ENCODE measurements around the gene COL5A1. TPM values are rescaled to one million over a fixed set of nuclear protein-coding genes. Genes with fewer than 3 reads are reported as not detected.

COL5A1 gene
- total and polyA plus RNA-seq, 4 donors: 12.2 to 169 (median 65.4) TPM

GRCh38 chr9:134891713-134892112 is 250.1 kb downstream of the COL5A1 start:
- H3K27ac ChIP-seq (ENCODE audit: low read depth in 1 of 2, low read length in 1 of 2): no peak overlapping the region
- 73 to 75% methylated on average over 5 of the region's 5 CpGs for WGBS, 2 donors
- no peaks in the 10 kb centered on the region for H3K36me3 ChIP-seq (ENCODE audit: control insufficient read depth in 4 of 4, insufficient read depth in 4 of 4, low read length in 4 of 4)
- no peak for DNase-seq
- TF ChIP-seq CTCF (IDR thresholded peaks at IDR 0.05; ENCODE audit: control extremely low read depth, extremely low read depth): no peak
- H3K9ac ChIP-seq (ENCODE audit: insufficient read depth in 1 of 2, low read length in 2 of 2): no peak overlapping the region
- no peaks in the 10 kb centered on the region for H3K27me3 ChIP-seq (ENCODE audit: control insufficient read depth in 3 of 3, insufficient read depth in 3 of 3, low read length in 2 of 3)
- no peak overlapping the region for H3K4me3 ChIP-seq
- peaks cover 0 to 17% (median 5%) of the 10 kb centered on the region in 5 donors for H3K4me1 ChIP-seq (ENCODE audit: control insufficient read depth in 5 of 5, insufficient read depth in 5 of 5, low read length in 5 of 5)
- ATAC-seq (ENCODE audit: insufficient read depth, low FRiP score): no peak
- H3K9me3 ChIP-seq (ENCODE audit: control insufficient read depth in 4 of 4, insufficient read depth in 3 of 4, low read length in 3 of 4): peaks cover 0 to 4% (median 0%) of the 10 kb centered on the region in 4 donors

- Histone ChIP-seq H3K9ac (ENCODE audit: insufficient read depth in 1 of 2, low read length in 2 of 2) (no peak overlapping the region), H3K27me3 (ENCODE audit: control insufficient read depth in 3 of 3, insufficient read depth in 3 of 3, low read length in 2 of 3) (no peaks in the 10 kb centered on the region), H3K9me3 (ENCODE audit: control insufficient read depth in 4 of 4, insufficient read depth in 3 of 4, low read length in 3 of 4) (peaks cover 0 to 4% (median 0%) of the 10 kb centered on the region in 4 donors), H3K27ac (ENCODE audit: low read depth in 1 of 2, low read length in 1 of 2) (no peak overlapping the region), H3K36me3 (ENCODE audit: control insufficient read depth in 4 of 4, insufficient read depth in 4 of 4, low read length in 4 of 4) (no peaks in the 10 kb centered on the region), H3K4me3 (no peak overlapping the region), H3K4me1 (ENCODE audit: control insufficient read depth in 5 of 5, insufficient read depth in 5 of 5, low read length in 5 of 5) (peaks cover 0 to 22% (median 5%) of the 10 kb centered on the region in 5 donors)
- ATAC-seq (ENCODE audit: insufficient read depth, low FRiP score) (no peak), DNase-seq (no peak)
- TF ChIP-seq CTCF (IDR thresholded peaks at IDR 0.05; ENCODE audit: control extremely low read depth, extremely low read depth): no peak
- WGBS, 2 donors: 89 to 94% methylated on average over 6 of the region's 6 CpGs
Observed at GRCh38 chr9:134892221-134892620, 250.6 kb downstream of the COL5A1 start.

- 92% methylated on average over 7 of the region's 7 CpGs for WGBS, 2 donors
- DNase-seq: no peak
Observed at GRCh38 chr9:134892820-134893420, 251.3 kb downstream of the COL5A1 start.

More at GRCh38 chr9:134892820-134893420, 251.3 kb downstream of the COL5A1 start:
- peaks cover 0 to 26% (median 9%) of the 10 kb centered on the region in 5 donors for H3K4me1 ChIP-seq (ENCODE audit: control insufficient read depth in 5 of 5, insufficient read depth in 5 of 5, low read length in 5 of 5)
- no peak overlapping the region for H3K27ac ChIP-seq (ENCODE audit: low read depth in 1 of 2, low read length in 1 of 2)
- H3K27me3 ChIP-seq (ENCODE audit: control insufficient read depth in 3 of 3, insufficient read depth in 3 of 3, low read length in 2 of 3): no peaks in the 10 kb centered on the region
- ATAC-seq (ENCODE audit: insufficient read depth, low FRiP score): no peak
- no peak overlapping the region for H3K9ac ChIP-seq (ENCODE audit: insufficient read depth in 1 of 2, low read length in 2 of 2)
- peaks cover 0 to 4% (median 0%) of the 10 kb centered on the region in 4 donors for H3K9me3 ChIP-seq (ENCODE audit: control insufficient read depth in 4 of 4, insufficient read depth in 3 of 4, low read length in 3 of 4)
- H3K36me3 ChIP-seq (ENCODE audit: control insufficient read depth in 4 of 4, insufficient read depth in 4 of 4, low read length in 4 of 4): no peaks in the 10 kb centered on the region
- no peak overlapping the region for H3K4me3 ChIP-seq
- no peak for TF ChIP-seq CTCF (IDR thresholded peaks at IDR 0.05; ENCODE audit: control extremely low read depth, extremely low read depth)

Small RNAs within 50 kb of the gene (small RNA-seq; reads per million reads assigned to genes)
- gene AL603650.1 (ENCODE audit: low replicate concordance) (not detected), gene MIR3689A (ENCODE audit: low replicate concordance) (not detected), gene MIR3689B (ENCODE audit: low replicate concordance) (not detected), gene MIR3689C (ENCODE audit: low replicate concordance) (not detected), gene MIR3689D1 (ENCODE audit: low replicate concordance) (not detected), gene MIR3689D2 (ENCODE audit: low replicate concordance) (not detected), gene MIR3689E (ENCODE audit: low replicate concordance) (not detected), gene MIR3689F (ENCODE audit: low replicate concordance) (not detected)

Other genes with a start within 250 kb of the COL5A1 start
- not detected for gene FCN2, start 239.0 kb downstream of the COL5A1 start, total RNA-seq
- gene FCN2, start 239.0 kb downstream of the COL5A1 start, polyA plus RNA-seq: under 1 TPM; 0.20 to 0.22 TPM

Measured in lung (tissue), 13 donors.